ENCODE data around the gene HCRTR2.
"Not testable (repeated sequence)": the region's sequence is repeated elsewhere in the genome, so short reads cannot be mapped to it uniquely, and the experiment has no call there.

HCRTR2 gene

DNA sequence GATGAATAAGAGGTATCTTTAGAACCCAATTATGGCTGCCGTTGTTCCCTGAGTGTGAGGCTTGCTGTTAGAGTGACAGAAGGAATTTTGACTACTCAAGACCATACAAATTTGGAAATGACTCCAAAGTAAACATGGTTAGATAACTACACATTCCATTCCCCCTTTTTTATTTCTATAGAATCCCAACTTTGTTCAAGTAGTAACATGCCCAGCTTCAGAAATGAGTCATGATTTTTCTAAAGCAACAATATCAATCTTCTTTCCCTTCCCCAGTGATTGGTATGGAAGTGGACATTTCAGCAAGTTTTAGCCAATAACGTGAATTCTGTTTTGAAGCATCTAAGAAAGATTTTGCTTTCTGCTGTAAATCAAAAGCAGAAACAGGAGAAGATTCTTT, 37.8 kb downstream of the HCRTR2 start:
- DNase-seq (ENCODE audit: low read depth in 3 of 3): no peak

DNA sequence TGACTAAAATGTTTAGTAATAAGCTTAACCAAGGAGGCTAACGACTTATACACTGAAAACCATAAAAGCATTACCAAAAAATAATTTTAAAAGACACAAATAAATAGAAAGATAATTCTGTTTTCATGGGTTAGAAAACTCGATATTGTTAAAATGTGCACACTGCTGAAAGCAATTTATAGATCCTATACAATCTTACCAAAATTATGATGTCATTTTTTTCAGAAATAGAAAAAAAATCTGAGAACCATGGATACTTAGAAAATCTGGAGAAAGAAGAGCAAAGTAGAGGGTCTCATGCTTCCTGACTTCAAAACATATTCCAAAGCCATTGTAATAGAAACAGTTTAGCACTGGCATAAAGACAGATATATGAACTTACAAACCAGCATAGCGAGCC, 46.6 kb downstream of the HCRTR2 start:
- DNase-seq (ENCODE audit: low read depth in 3 of 3): no peak

GRCh38 chr6:55227862-55228261, 53.5 kb downstream of the HCRTR2 start:
- no peak for DNase-seq (ENCODE audit: low read depth in 3 of 3)

DNA sequence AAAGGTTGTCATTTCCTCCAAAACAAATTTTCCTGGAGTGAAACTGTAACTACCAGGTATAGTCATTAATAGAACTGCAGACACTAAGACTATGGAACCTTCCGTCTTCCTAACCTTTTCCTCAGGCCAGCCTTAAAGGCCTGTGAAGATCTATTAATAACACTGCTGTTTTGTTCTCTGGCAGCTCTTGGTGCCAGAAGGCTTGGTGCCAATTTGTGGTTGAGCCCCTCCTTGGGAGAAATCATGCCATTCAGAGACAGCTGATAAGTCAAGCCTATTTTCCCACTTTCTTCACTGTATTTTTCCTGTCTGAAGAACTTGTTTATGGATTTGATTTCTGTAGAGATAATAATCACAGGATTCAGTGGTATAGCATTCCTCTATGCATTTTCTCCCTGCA, 64.8 kb downstream of the HCRTR2 start:
- no peak for DNase-seq (ENCODE audit: low read depth in 3 of 3)

DNA sequence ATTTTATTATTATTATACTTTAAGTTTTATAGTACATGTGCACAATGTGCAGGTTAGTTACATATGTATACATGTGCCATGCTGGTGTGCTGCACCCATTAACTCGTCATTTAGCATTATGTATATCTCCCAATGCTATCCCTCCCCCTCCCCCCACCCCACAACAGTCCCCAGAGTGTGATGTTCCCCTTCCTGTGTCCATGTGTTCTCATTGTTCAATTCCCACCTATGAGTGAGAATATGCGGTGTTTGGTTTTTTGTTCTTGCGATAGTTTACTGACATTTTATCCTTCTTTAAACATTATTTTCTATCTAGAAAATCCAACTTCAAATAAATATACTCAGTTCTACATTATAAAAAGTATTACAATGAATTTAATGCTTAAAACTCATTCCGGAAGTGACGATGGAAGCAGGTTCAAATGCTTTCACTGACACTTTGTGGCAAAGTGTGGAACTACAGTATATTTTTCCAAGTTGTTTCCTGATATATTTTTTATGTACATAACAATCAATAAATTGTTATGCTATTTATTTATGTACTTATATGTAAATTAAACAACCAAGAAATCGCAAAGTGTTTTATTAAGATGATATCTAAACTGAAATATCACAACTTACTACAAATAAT, 66.8 kb downstream of the HCRTR2 start:
- not testable (repeated sequence) for DNase-seq (ENCODE audit: low read depth in 3 of 3)

- DNase-seq (ENCODE audit: low read depth in 3 of 3): no peak
Measured at GRCh38 chr6:55250400-55250799, 76.1 kb downstream of the HCRTR2 start.

GRCh38 chr6:55255113-55255512, 80.8 kb downstream of the HCRTR2 start:
- no peak for DNase-seq (ENCODE audit: low read depth in 3 of 3)

- DNase-seq (ENCODE audit: low read depth in 3 of 3): no peak
Measured at GRCh38 chr6:55260181-55260580, 85.9 kb downstream of the HCRTR2 start.

GRCh38 chr6:55265409-55266114, 91.2 kb downstream of the HCRTR2 start:
- DNase-seq (ENCODE audit: low read depth in 3 of 3): no peak

DNA sequence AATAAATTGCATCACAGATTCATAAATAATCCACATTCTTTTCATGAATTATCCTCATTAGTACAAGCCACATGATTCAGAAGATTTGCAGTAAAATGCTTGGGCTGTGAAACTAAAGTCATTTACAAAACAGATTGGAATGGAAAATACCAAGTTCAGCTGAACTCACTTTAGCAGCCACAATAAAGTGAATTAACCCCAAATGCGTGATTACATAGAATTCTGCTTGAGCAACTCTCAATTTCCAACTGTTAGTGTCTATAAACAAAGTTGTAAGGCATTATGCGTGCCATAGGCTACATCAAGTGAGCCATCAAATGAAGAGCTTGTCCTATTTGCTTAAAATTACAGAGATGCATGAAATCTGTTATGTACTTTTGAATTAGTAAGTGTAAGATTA, 92.6 kb downstream of the HCRTR2 start:
- no peak for DNase-seq (ENCODE audit: low read depth in 3 of 3)

DNA sequence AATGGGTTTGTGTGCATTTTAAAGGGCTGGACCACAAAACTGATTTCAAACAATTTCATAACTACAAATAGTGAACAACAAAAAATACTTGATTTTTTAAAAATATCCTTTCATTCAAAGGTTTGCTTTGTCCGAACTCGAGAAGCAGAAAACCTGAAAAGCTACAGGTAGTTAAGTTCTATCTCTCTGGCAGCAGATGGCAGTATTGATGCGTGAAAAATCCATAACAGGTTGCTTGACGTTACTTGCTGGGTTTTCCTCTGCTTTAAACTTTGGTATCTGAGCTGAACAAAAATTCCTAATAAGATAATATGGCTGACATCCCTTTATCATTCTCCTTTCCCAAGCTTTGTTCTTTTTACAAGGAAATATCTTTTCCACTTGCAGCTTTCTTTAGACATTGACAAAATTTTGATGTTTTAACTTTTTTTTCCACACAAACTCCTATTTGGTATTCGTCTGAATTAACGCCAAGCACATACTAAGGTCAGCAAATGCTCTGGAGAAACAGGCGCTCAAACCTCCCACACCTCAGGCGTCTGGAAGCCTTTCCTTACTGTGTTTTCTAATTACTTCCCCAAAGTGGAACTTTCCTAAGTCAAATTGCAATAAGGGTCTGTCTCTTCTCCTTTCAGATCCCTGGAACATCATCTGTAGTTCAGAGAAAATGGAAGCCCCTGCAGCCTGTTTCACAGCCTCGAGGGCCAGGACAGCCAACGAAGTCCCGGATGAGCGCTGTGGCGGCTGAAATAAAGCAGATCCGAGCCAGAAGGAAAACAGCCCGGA, 102.6 kb downstream of the HCRTR2 start:
- DNase-seq (ENCODE audit: low read depth in 3 of 3): no peak

GRCh38 chr6:55277646-55278045, 103.3 kb downstream of the HCRTR2 start:
- no peak for DNase-seq (ENCODE audit: low read depth in 3 of 3)

DNA sequence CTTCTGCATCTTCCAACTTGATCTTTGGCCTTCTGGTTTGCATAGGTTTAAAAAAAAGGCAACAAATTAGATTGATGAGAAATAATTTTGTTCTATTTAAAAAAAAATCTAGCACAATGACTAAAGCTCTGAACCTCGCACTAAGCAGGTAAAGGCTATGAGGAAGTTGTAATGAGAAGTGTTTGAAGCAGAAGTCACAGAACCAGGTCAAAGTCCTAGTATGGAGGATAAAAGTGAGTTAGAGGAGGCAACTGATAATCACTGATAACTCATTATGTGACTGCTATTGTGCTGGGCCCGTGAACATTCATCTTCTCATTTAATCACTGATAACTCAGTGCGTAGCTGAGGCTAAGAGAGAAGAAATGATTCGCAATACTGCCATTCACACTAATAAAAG, 106.9 kb downstream of the HCRTR2 start:
- no peak for DNase-seq (ENCODE audit: low read depth in 3 of 3)

GRCh38 chr6:55282115-55282514, 107.8 kb downstream of the HCRTR2 start:
- DNase-seq (ENCODE audit: low read depth in 3 of 3): no peak

DNA sequence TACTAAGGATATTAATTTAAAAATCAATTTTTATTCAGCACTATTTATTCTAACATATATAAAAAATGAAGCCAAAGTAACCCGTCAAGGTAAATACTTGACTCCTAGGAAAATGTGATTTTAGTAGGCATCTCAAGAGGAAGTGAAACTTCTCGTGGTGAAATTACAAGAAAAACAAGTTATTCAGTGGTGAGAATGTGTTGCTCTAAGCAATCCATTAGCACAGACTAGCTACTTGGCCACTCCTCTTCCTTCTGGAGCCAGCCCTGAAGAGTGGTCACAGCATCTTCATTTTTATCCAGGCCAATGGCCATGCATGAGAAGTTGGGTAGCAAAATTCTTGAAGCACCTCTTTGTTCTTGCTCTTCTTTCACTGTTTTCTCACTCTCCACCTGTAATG, 112.5 kb downstream of the HCRTR2 start:
- no peak for DNase-seq (ENCODE audit: low read depth in 3 of 3)

DNA sequence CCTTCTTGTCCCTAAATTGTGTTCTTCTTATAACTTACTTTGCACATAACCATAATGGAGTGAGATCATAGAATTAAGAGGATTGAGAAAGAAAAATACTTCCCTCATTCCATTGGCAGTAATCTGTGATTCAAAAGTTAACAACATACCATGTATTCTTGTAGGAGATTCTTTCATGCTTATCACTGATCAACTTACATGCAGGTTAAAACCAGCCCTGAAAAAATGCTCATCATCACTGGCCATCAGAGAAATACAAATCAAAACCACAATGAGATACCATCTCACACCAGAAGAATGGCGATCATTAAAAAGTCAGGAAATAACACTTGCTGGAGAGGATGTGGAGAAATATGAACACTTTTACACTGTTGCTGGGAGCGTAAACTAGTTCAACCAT, 116.4 kb downstream of the HCRTR2 start:
- no peak for DNase-seq (ENCODE audit: low read depth in 3 of 3)

- no peak for DNase-seq (ENCODE audit: low read depth in 3 of 3)
Measured at GRCh38 chr6:55293116-55293515, 118.8 kb downstream of the HCRTR2 start.

DNA sequence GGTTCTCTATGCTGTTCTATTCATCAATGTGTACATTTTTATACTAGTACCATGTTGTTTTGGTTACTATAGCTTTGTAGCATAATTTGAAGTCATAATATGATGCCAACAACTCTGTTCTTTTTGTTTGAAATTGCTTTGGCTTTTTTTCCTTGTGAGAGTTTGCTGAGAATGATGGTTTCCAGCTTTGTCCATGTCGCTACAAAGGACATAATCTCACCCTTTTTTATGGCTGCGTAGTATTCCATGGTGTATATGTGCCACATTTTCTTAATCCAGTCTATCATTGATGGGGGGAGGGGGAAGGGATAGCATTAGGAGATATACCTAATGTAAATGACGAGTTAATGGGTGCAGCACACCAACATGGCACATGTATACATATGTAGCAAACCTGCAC, 122.9 kb downstream of the HCRTR2 start:
- DNase-seq (ENCODE audit: low read depth in 3 of 3): not testable (repeated sequence)

- DNase-seq (ENCODE audit: low read depth in 3 of 3): no peak
Measured at GRCh38 chr6:55299286-55299985, 125.1 kb downstream of the HCRTR2 start.

GRCh38 chr6:55304747-55305146, 130.4 kb downstream of the HCRTR2 start:
- DNase-seq (ENCODE audit: low read depth in 3 of 3): no peak

- no peak for DNase-seq (ENCODE audit: low read depth in 3 of 3)
Measured at GRCh38 chr6:55319961-55320695, 145.8 kb downstream of the HCRTR2 start.

DNA sequence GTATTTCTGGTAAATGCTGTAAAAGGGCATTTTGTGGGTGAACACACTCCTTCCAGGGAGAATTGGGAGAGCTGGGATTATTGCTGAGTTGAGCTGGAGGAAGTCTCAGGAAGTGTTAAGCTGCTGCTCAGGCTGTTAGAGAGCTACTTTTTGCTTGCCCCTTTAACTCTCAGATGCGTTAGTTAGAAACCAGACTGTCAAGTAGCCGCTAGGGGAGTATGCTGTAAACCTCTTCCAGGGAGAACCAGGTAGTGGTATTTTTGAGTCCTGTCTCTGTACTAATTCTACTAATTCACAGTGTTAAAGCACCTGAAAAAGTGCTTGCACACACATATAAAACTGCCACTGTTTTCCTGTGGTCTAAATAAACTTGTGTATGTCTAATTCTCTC, 146.4 kb downstream of the HCRTR2 start:
- no peak for DNase-seq (ENCODE audit: low read depth in 3 of 3)

Measured in stimulated activated CD4-positive, alpha-beta T cell treated with anti-CD3 and anti-CD28 coated beads, TNF-alpha, amount 100 ng/mL, for 24 hours (primary cell).